ENCODE measurements around the gene CAB39.

CAB39 gene

GRCh38 chr2:230671117-230671516 is 41.5 kb upstream of the CAB39 start:
- ATAC-seq (ENCODE audit: low read depth) (peak; percentile 64), DNase-seq (ENCODE audit: low spot score) (no peak)
- Histone ChIP-seq H3K27ac (ENCODE audit: poor library complexity, severe bottlenecking) (peak overlapping the region; percentile 72), H3K36me3 (ENCODE audit: low read depth) (no peaks in the 10 kb centered on the region), H3K4me1 (ENCODE audit: insufficient read depth, poor library complexity, severe bottlenecking) (peaks cover 27% of the 10 kb centered on the region), H3K9me3 (ENCODE audit: severe bottlenecking) (no peaks in the 10 kb centered on the region), H3K27me3 (ENCODE audit: insufficient read depth, poor library complexity, severe bottlenecking) (no peaks in the 10 kb centered on the region), H3K4me3 (ENCODE audit: severe bottlenecking) (no peak overlapping the region)
- no peak for TF ChIP-seq CTCF (IDR thresholded peaks at IDR 0.05; ENCODE audit: poor library complexity, severe bottlenecking)

GRCh38 chr2:230672836-230673235 is 39.8 kb upstream of the CAB39 start:
- DNase-seq (ENCODE audit: low spot score), result no peak
- ATAC-seq (ENCODE audit: low read depth), result no peak
- Histone ChIP-seq H3K9me3 (ENCODE audit: severe bottlenecking) (peaks cover under 1% of the 10 kb centered on the region), H3K4me1 (ENCODE audit: insufficient read depth, poor library complexity, severe bottlenecking) (peaks cover 15% of the 10 kb centered on the region), H3K36me3 (ENCODE audit: low read depth) (no peaks in the 10 kb centered on the region), H3K27me3 (ENCODE audit: insufficient read depth, poor library complexity, severe bottlenecking) (no peaks in the 10 kb centered on the region), H3K27ac (ENCODE audit: poor library complexity, severe bottlenecking) (no peak overlapping the region), H3K4me3 (ENCODE audit: severe bottlenecking) (no peak overlapping the region)
- no peak for TF ChIP-seq CTCF (IDR thresholded peaks at IDR 0.05; ENCODE audit: poor library complexity, severe bottlenecking)

GRCh38 chr2:230674401-230674800 is 38.2 kb upstream of the CAB39 start:
- Histone ChIP-seq H3K27ac (ENCODE audit: poor library complexity, severe bottlenecking) (no peak overlapping the region), H3K27me3 (ENCODE audit: insufficient read depth, poor library complexity, severe bottlenecking) (no peaks in the 10 kb centered on the region), H3K9me3 (ENCODE audit: severe bottlenecking) (peaks cover 7% of the 10 kb centered on the region), H3K4me1 (ENCODE audit: insufficient read depth, poor library complexity, severe bottlenecking) (no peaks in the 10 kb centered on the region), H3K36me3 (ENCODE audit: low read depth) (no peaks in the 10 kb centered on the region), H3K4me3 (ENCODE audit: severe bottlenecking) (no peak overlapping the region)
- TF ChIP-seq CTCF (IDR thresholded peaks at IDR 0.05; ENCODE audit: poor library complexity, severe bottlenecking), result no peak
- ATAC-seq (ENCODE audit: low read depth), result no peak
- DNase-seq (ENCODE audit: low spot score), result no peak

GRCh38 chr2:230674966-230675672 is 37.5 kb upstream of the CAB39 start:
- no peak for TF ChIP-seq CTCF (IDR thresholded peaks at IDR 0.05; ENCODE audit: poor library complexity, severe bottlenecking)
- H3K27ac ChIP-seq (ENCODE audit: poor library complexity, severe bottlenecking), result no peak overlapping the region
- ATAC-seq (ENCODE audit: low read depth), result no peak

GRCh38 chr2:230676546-230676945 is 36.1 kb upstream of the CAB39 start:
- DNase-seq (ENCODE audit: low spot score) (no peak), ATAC-seq (ENCODE audit: low read depth) (no peak)
- no peak for TF ChIP-seq CTCF (IDR thresholded peaks at IDR 0.05; ENCODE audit: poor library complexity, severe bottlenecking)

More at GRCh38 chr2:230674966-230675672, 37.5 kb upstream of the CAB39 start:
- no peaks in the 10 kb centered on the region for H3K27me3 ChIP-seq (ENCODE audit: insufficient read depth, poor library complexity, severe bottlenecking)
- H3K36me3 ChIP-seq (ENCODE audit: low read depth), result no peaks in the 10 kb centered on the region
- H3K4me3 ChIP-seq (ENCODE audit: severe bottlenecking), result no peak overlapping the region
- DNase-seq (ENCODE audit: low spot score), result no peak
- peaks cover 7% of the 10 kb centered on the region for H3K9me3 ChIP-seq (ENCODE audit: severe bottlenecking)
- peaks cover under 1% of the 10 kb centered on the region for H3K4me1 ChIP-seq (ENCODE audit: insufficient read depth, poor library complexity, severe bottlenecking)

More at GRCh38 chr2:230676546-230676945, 36.1 kb upstream of the CAB39 start:
- Histone ChIP-seq H3K4me3 (ENCODE audit: severe bottlenecking) (no peak overlapping the region), H3K9me3 (ENCODE audit: severe bottlenecking) (peaks cover 7% of the 10 kb centered on the region), H3K27me3 (ENCODE audit: insufficient read depth, poor library complexity, severe bottlenecking) (no peaks in the 10 kb centered on the region), H3K27ac (ENCODE audit: poor library complexity, severe bottlenecking) (no peak overlapping the region), H3K36me3 (ENCODE audit: low read depth) (no peaks in the 10 kb centered on the region), H3K4me1 (ENCODE audit: insufficient read depth, poor library complexity, severe bottlenecking) (peaks cover 7% of the 10 kb centered on the region)
